ENCODE results near the gene MLIP.

GRCh38 chr6:54100411-54101006 is 10.7 kb upstream of the MLIP start:
- TF ChIP-seq YY1 (IDR thresholded peaks at IDR 0.05; ENCODE audit: low read depth) (no peak), TAF1 (IDR thresholded peaks at IDR 0.05; ENCODE audit: low read depth) (no peak), FOXM1 (IDR thresholded peaks at IDR 0.05; ENCODE audit: borderline replicate concordance, low read depth) (no peak), USF1 (IDR thresholded peaks at IDR 0.05) (no peak), CEBPB (IDR thresholded peaks at IDR 0.05) (no peak), RAD21 (IDR thresholded peaks at IDR 0.05; ENCODE audit: low read depth) (no peak), MAX (IDR thresholded peaks at IDR 0.05) (no peak), REST (IDR thresholded peaks at IDR 0.05; ENCODE audit: low read depth) (no peak), ZBTB7A (IDR thresholded peaks at IDR 0.05; ENCODE audit: low read depth) (no peak), EP300 (IDR thresholded peaks at IDR 0.05; ENCODE audit: borderline replicate concordance) (no peak)

Data from Ishikawa (cell line).